ENCODE measurements around the gene PPP1CA.

- TF ChIP-seq EZH2 (IDR thresholded peaks at IDR 0.05; ENCODE audit: low read length) (no peak), CTCF (optimal IDR thresholded peaks at IDR 0.05 in 1 of 3, IDR thresholded peaks at IDR 0.05 in 1 of 3, conservative IDR thresholded peaks at IDR 0.05 in 1 of 3; ENCODE audit: extremely low read depth in 1 of 3, insufficient read depth in 2 of 3, low read length in 3 of 3) (no peak)
Measured at GRCh38 chr11:67349036-67349435, 52.6 kb downstream of the PPP1CA start.

Measured in keratinocyte (primary cell).